ENCODE data around the gene CEP95. TPM values are rescaled to one million over a fixed set of nuclear protein-coding genes. Genes with fewer than 3 reads are reported as not detected.
"Not testable (repeated sequence)": the region's sequence is repeated elsewhere in the genome, so short reads cannot be mapped to it uniquely, and the experiment has no call there.

The CEP95 gene
- total RNA-seq, 1 experiment from 2014 or later, result 37.6 TPM

DNA sequence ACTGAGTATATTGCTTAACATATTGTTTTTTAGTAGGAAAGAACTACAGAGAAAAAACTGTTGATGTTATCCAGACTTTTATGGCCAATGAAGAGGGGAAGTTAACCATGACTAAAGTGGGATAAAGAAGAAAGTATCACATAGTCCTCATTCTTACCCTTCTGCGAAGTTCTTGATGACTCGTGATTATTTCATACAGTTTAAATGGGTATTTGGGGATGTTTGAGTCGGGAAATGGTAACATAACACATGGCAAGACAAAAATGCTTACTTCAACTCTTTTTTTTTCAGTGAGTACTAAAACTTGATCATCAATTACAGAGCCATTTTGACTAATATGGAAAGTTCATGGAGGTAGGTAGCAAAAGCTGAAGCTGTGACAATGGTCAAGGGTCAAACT is 14.8 kb upstream of the CEP95 start:
- CTCF ChIA-PET, result no interaction called here
- no peak for DNase-seq
- Mint-ChIP-seq H3K4me1 (ENCODE audit: low read depth, unreplicated experiment) (peaks cover 11% of the 10 kb centered on the region), H3K36me3 (ENCODE audit: insufficient read depth, unreplicated experiment) (peaks cover 27% of the 10 kb centered on the region), H3K27ac (ENCODE audit: unreplicated experiment) (no peak overlapping the region), H3K9me3 (ENCODE audit: low read depth, unreplicated experiment) (no peaks in the 10 kb centered on the region), H3K27me3 (ENCODE audit: unreplicated experiment) (no peaks in the 10 kb centered on the region), H3K4me3 (ENCODE audit: low read depth, unreplicated experiment) (no peak overlapping the region)
- TF ChIP-seq, protein P1, sequence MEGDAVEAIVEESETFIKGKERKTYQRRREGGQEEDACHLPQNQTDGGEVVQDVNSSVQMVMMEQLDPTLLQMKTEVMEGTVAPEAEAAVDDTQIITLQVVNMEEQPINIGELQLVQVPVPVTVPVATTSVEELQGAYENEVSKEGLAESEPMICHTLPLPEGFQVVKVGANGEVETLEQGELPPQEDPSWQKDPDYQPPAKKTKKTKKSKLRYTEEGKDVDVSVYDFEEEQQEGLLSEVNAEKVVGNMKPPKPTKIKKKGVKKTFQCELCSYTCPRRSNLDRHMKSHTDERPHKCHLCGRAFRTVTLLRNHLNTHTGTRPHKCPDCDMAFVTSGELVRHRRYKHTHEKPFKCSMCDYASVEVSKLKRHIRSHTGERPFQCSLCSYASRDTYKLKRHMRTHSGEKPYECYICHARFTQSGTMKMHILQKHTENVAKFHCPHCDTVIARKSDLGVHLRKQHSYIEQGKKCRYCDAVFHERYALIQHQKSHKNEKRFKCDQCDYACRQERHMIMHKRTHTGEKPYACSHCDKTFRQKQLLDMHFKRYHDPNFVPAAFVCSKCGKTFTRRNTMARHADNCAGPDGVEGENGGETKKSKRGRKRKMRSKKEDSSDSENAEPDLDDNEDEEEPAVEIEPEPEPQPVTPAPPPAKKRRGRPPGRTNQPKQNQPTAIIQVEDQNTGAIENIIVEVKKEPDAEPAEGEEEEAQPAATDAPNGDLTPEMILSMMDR (IDR thresholded peaks at IDR 0.05; ENCODE audit: unreplicated experiment), result no peak
- no TSS peak for BruUV-seq (replicated peaks)
- intact Hi-C loops (cut with micrococcal nuclease; ENCODE audit: unreplicated experiment), result loop anchor here (1.0 to 5.0 kb wide), 2 partner anchors 72 to 190 kb away; no protein-coding TSS in a partner anchor

DNA sequence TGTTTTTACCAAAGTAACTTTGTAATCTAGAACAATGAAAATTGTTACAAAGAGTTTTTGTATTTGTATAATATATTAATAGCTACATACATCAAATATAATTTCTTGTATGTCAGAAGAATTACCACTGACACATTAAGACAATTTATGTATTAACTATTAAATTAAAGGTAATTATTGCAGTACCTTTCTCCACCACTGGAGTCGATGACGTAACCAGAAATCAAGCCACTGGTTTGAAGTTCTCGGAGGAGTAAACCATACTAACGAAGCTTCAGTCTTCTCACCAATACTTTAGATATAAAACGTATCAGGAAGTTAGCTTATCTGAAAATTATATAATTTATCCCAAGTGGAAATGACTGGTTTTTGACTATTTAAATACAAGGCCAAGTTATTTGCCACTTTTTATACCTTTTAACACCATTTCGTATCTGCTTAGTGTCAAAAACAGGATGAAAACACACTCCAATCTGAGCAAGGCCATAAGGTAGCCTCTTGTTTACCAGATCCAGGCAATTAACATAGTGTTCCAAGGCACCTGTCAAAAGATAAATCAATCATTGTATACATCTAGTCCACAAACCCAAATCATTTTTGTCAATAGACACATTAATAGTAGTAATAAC is 14.2 kb upstream of the CEP95 start:
- no peaks in the 10 kb centered on the region for H3K27me3 Mint-ChIP-seq (ENCODE audit: unreplicated experiment)
- H3K4me3 Mint-ChIP-seq (ENCODE audit: low read depth, unreplicated experiment), result no peak overlapping the region
- no TSS peak for BruUV-seq (replicated peaks)
- no peak overlapping the region for H3K27ac Mint-ChIP-seq (ENCODE audit: unreplicated experiment)
- CTCF ChIA-PET, result interaction anchor here (0.8 kb wide), 1 partner anchor 72 kb away, joined by 3 read pairs; no protein-coding TSS in a partner anchor
- intact Hi-C loops (cut with micrococcal nuclease; ENCODE audit: unreplicated experiment), result loop anchor here (5.0 kb wide), 1 partner anchor 190 kb away; no protein-coding TSS in a partner anchor
- H3K9me3 Mint-ChIP-seq (ENCODE audit: low read depth, unreplicated experiment), result no peaks in the 10 kb centered on the region
- TF ChIP-seq, protein P1 (IDR thresholded peaks at IDR 0.05; ENCODE audit: unreplicated experiment), result no peak
- peaks cover 33% of the 10 kb centered on the region for H3K36me3 Mint-ChIP-seq (ENCODE audit: insufficient read depth, unreplicated experiment)
- H3K4me1 Mint-ChIP-seq (ENCODE audit: low read depth, unreplicated experiment), result peaks cover 14% of the 10 kb centered on the region
- DNase-seq, result no peak

DNA sequence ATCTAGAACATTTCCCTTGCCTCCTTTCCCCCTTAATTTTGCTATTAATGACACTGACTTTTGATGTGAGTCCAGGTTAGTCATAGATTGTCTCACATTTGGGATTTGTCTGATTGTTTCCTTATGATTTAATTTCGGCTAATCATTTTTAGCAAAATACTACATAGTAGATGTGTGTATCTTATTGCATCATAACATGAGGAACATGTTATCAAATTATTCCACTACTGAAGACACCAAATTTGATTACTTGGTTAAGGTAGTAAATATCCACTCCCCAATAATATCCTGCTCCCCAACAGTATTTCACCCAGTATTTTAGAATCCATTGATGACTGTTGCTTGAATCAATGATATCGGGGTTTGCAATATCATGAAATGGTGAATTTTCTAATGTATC is 12.7 kb upstream of the CEP95 start:
- TF ChIP-seq, protein P1 (IDR thresholded peaks at IDR 0.05; ENCODE audit: unreplicated experiment), result no peak
- peaks cover 23% of the 10 kb centered on the region for H3K4me1 Mint-ChIP-seq (ENCODE audit: low read depth, unreplicated experiment)
- no peak for DNase-seq
- H3K9me3 Mint-ChIP-seq (ENCODE audit: low read depth, unreplicated experiment), result no peaks in the 10 kb centered on the region
- no peak overlapping the region for H3K27ac Mint-ChIP-seq (ENCODE audit: unreplicated experiment)
- BruUV-seq (replicated peaks), result no TSS peak
- H3K4me3 Mint-ChIP-seq (ENCODE audit: low read depth, unreplicated experiment), result peak overlapping the region; percentile 28
- H3K36me3 Mint-ChIP-seq (ENCODE audit: insufficient read depth, unreplicated experiment), result peaks cover 39% of the 10 kb centered on the region
- CTCF ChIA-PET, result no interaction called here
- no peaks in the 10 kb centered on the region for H3K27me3 Mint-ChIP-seq (ENCODE audit: unreplicated experiment)
- intact Hi-C loops (cut with micrococcal nuclease; ENCODE audit: unreplicated experiment), result loop anchor here (5.0 kb wide), 1 partner anchor 192 kb away; no protein-coding TSS in a partner anchor

DNA sequence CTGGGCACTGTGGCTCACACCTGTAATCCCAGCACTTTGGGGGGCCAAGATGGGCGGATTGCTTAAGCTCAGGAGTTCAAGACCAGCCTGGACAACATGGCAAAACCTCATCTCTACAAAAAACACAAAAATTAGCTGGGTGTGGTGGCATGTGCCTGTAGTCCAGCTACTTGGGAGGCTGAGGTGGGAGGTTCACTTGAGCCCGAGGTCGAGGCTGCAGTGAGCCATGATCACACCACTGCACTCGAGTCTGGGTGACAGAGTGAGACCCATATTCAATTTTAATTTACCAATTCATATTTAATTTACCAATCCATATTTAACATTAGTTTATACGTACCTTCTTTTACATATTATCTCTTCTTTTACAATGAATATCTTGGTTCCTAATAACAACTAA is 11.5 kb upstream of the CEP95 start:
- peaks cover 29% of the 10 kb centered on the region for H3K4me1 Mint-ChIP-seq (ENCODE audit: low read depth, unreplicated experiment)
- BruUV-seq (replicated peaks); H3K9me3 Mint-ChIP-seq (ENCODE audit: low read depth, unreplicated experiment); H3K27ac Mint-ChIP-seq (ENCODE audit: unreplicated experiment); intact Hi-C loops (cut with micrococcal nuclease; ENCODE audit: unreplicated experiment); CTCF ChIA-PET; DNase-seq; H3K27me3 Mint-ChIP-seq (ENCODE audit: unreplicated experiment): not testable (repeated sequence)
- H3K4me3 Mint-ChIP-seq (ENCODE audit: low read depth, unreplicated experiment), result peak overlapping the region; percentile 28
- peaks cover 50% of the 10 kb centered on the region for H3K36me3 Mint-ChIP-seq (ENCODE audit: insufficient read depth, unreplicated experiment)

DNA sequence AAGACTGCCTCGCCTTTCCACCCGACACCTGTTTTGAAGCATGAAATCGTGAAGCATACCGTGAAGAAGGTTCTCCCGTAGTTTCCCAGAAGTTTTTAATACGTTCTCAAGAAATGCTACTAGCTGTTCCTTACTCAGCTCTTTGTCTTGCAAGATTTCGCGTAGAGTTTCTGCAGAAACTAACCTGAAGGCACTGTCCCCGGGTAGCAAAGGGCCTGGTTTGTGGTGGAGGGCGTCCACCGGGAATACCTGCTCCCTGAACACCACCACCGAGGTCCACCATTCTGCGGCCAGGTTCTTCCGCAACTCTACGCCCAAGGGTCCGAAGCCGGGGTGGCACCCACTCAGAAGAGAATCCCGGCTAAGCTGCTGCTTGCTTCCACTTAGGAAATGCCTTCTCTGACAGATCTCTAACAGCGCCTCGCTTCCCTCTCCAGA is 10.4 kb upstream of the CEP95 start:
- Mint-ChIP-seq H3K4me3 (ENCODE audit: low read depth, unreplicated experiment) (peak overlapping the region; percentile 100), H3K27ac (ENCODE audit: unreplicated experiment) (peak overlapping the region; percentile 92), H3K4me1 (ENCODE audit: low read depth, unreplicated experiment) (peaks cover 32% of the 10 kb centered on the region), H3K27me3 (ENCODE audit: unreplicated experiment) (no peaks in the 10 kb centered on the region), H3K36me3 (ENCODE audit: insufficient read depth, unreplicated experiment) (peaks cover 60% of the 10 kb centered on the region), H3K9me3 (ENCODE audit: low read depth, unreplicated experiment) (no peaks in the 10 kb centered on the region)
- no TSS peak for BruUV-seq (replicated peaks)
- CTCF ChIA-PET, result interaction anchor here (1.3 kb wide), 1 partner anchor 76 kb away, joined by 6 read pairs; no protein-coding TSS in a partner anchor
- intact Hi-C loops (cut with micrococcal nuclease; ENCODE audit: unreplicated experiment), result no loop called here
- TF ChIP-seq, protein P1 (IDR thresholded peaks at IDR 0.05; ENCODE audit: unreplicated experiment), result no peak
- DNase-seq, result no peak
